ENCODE measurements around the gene MLLT10. TPM values are rescaled to one million over a fixed set of nuclear protein-coding genes. Genes with fewer than 3 reads are reported as not detected.

Gene MLLT10
- total and polyA plus RNA-seq, 9 donors = 23.6 to 55.1 (median 36.8) TPM

GRCh38 chr10:21650353-21650752, 116.3 kb downstream of the MLLT10 start:
- H3K27me3 ChIP-seq = no peaks in the 10 kb centered on the region
- no peak overlapping the region for H3K4me3 ChIP-seq
- DNase-seq = no peak
- H3K36me3 ChIP-seq = no peaks in the 10 kb centered on the region
- H3K4me1 ChIP-seq (ENCODE audit: insufficient read depth) = no peaks in the 10 kb centered on the region
- TF ChIP-seq, protein P1, sequence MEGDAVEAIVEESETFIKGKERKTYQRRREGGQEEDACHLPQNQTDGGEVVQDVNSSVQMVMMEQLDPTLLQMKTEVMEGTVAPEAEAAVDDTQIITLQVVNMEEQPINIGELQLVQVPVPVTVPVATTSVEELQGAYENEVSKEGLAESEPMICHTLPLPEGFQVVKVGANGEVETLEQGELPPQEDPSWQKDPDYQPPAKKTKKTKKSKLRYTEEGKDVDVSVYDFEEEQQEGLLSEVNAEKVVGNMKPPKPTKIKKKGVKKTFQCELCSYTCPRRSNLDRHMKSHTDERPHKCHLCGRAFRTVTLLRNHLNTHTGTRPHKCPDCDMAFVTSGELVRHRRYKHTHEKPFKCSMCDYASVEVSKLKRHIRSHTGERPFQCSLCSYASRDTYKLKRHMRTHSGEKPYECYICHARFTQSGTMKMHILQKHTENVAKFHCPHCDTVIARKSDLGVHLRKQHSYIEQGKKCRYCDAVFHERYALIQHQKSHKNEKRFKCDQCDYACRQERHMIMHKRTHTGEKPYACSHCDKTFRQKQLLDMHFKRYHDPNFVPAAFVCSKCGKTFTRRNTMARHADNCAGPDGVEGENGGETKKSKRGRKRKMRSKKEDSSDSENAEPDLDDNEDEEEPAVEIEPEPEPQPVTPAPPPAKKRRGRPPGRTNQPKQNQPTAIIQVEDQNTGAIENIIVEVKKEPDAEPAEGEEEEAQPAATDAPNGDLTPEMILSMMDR (IDR thresholded peaks at IDR 0.05) = no peak
- TF ChIP-seq EP300 (IDR thresholded peaks at IDR 0.05) = no peak
- no peak for TF ChIP-seq POLR2A (IDR thresholded peaks at IDR 0.05)
- intact Hi-C loops (cut with DNase I) = no loop called here
- WGBS, 3 donors = 87 to 92% (median 88%) methylated on average over 2 of the region's 2 CpGs
- H3K9me3 ChIP-seq = no peaks in the 10 kb centered on the region
- H3K27ac ChIP-seq = no peak overlapping the region

GRCh38 chr10:21655236-21655635, 121.2 kb downstream of the MLLT10 start:
- DNase-seq = no peak
- Histone ChIP-seq H3K27ac (no peak overlapping the region), H3K4me1 (ENCODE audit: insufficient read depth) (peaks cover 4% of the 10 kb centered on the region), H3K36me3 (no peaks in the 10 kb centered on the region), H3K9me3 (no peaks in the 10 kb centered on the region), H3K27me3 (no peaks in the 10 kb centered on the region), H3K4me3 (no peak overlapping the region)
- TF ChIP-seq, protein P1 (IDR thresholded peaks at IDR 0.05) = no peak
- no peak for TF ChIP-seq POLR2A (IDR thresholded peaks at IDR 0.05)
- no peak for TF ChIP-seq EP300 (IDR thresholded peaks at IDR 0.05)
- WGBS, 3 donors = 59 to 68% (median 63%) methylated on average over 3 of the region's 3 CpGs
- intact Hi-C loops (cut with DNase I) = no loop called here

DNA sequence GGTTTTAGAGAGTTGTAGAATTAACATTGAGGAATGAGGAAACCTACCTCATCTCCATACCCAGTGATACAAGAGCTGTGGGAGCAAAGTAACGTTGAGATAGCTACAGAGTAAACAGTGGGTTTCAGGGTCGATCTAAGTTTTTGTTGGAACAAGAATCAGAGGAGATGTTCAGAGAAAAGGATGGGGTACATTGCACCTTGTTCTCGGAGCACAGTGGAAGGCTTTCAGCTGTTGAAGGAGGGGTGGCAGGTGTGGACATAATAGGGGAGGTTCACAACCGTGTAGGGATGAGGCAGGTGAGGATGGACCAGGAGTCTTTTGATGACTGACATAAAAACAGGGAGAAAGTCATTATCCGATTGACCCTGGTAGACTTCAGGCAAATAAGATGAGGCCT, 121.7 kb downstream of the MLLT10 start:
- Histone ChIP-seq H3K36me3 (no peaks in the 10 kb centered on the region), H3K4me3 (no peak overlapping the region), H3K9me3 (no peaks in the 10 kb centered on the region), H3K4me1 (ENCODE audit: insufficient read depth) (peaks cover 4% of the 10 kb centered on the region), H3K27ac (no peak overlapping the region), H3K27me3 (no peaks in the 10 kb centered on the region)
- TF ChIP-seq EP300 (IDR thresholded peaks at IDR 0.05) = no peak
- TF ChIP-seq POLR2A (IDR thresholded peaks at IDR 0.05) = no peak
- TF ChIP-seq, protein P1 (IDR thresholded peaks at IDR 0.05) = no peak
- intact Hi-C loops (cut with DNase I) = no loop called here
- 69 to 88% (median 71%) methylated on average over 5 of the region's 5 CpGs for WGBS, 3 donors
- DNase-seq = no peak

GRCh38 chr10:21661087-21661486, 127.1 kb downstream of the MLLT10 start:
- intact Hi-C loops (cut with DNase I) = no loop called here
- no peak overlapping the region for H3K27ac ChIP-seq
- no peak for DNase-seq
- TF ChIP-seq EP300 (IDR thresholded peaks at IDR 0.05) = no peak
- TF ChIP-seq, protein P1 (IDR thresholded peaks at IDR 0.05) = no peak
- no peak for TF ChIP-seq POLR2A (IDR thresholded peaks at IDR 0.05)
- H3K4me3 ChIP-seq = no peak overlapping the region
- 89 to 95% (median 93%) methylated on average over 1 of the region's 1 CpG for WGBS, 3 donors
- no peaks in the 10 kb centered on the region for H3K9me3 ChIP-seq
- H3K4me1 ChIP-seq (ENCODE audit: insufficient read depth) = peaks cover 1% of the 10 kb centered on the region
- H3K27me3 ChIP-seq = no peaks in the 10 kb centered on the region
- H3K36me3 ChIP-seq = no peaks in the 10 kb centered on the region

Measured in ovary (tissue), 9 donors.